8988T (cell line): ENCODE data around the gene FAS.

Experiments used
- DNase-seq: peaks from one replicate; pipeline ENCODE4 v3.0.0; 2011

FAS gene

GRCh38 chr10:88974012-88974411 is 16.6 kb upstream of the FAS start:
- DNase-seq, result no peak

- no peak for DNase-seq
Observed at GRCh38 chr10:88974446-88975376, 15.9 kb upstream of the FAS start.

- DNase-seq, result no peak
Observed at GRCh38 chr10:88975377-88975720, 15.2 kb upstream of the FAS start.

GRCh38 chr10:88978463-88978862 is 12.1 kb upstream of the FAS start:
- DNase-seq, result no peak

- no peak for DNase-seq
Observed at GRCh38 chr10:88979153-88979562, 11.4 kb upstream of the FAS start.

- no peak for DNase-seq
Observed at GRCh38 chr10:88979603-88980002, 11.0 kb upstream of the FAS start.

- DNase-seq, result no peak
Observed at GRCh38 chr10:88980247-88980646, 10.4 kb upstream of the FAS start.

- no peak for DNase-seq
Observed at GRCh38 chr10:88980800-88981199, 9.8 kb upstream of the FAS start.

GRCh38 chr10:88981435-88981834 is 9.2 kb upstream of the FAS start:
- DNase-seq, result no peak

GRCh38 chr10:88982366-88982765 is 8.2 kb upstream of the FAS start:
- DNase-seq, result no peak

GRCh38 chr10:88983206-88983605 is 7.4 kb upstream of the FAS start:
- DNase-seq, result no peak

GRCh38 chr10:88983939-88984338 is 6.7 kb upstream of the FAS start:
- DNase-seq, result no peak

- no peak for DNase-seq
Observed at GRCh38 chr10:88984525-88984924, 6.1 kb upstream of the FAS start.

GRCh38 chr10:88986549-88987242 is 3.9 kb upstream of the FAS start:
- no peak for DNase-seq

GRCh38 chr10:88987243-88987725 is 3.3 kb upstream of the FAS start:
- no peak for DNase-seq

- no peak for DNase-seq
Observed at GRCh38 chr10:88987840-88988239, 2.8 kb upstream of the FAS start.

- no peak for DNase-seq
Observed at GRCh38 chr10:88989423-88989822, 1.2 kb upstream of the FAS start.

- DNase-seq, result no peak
Observed at GRCh38 chr10:88989824-88990383, 694 bp upstream of the FAS start.

GRCh38 chr10:88991161-88991898 is 732 bp downstream of the FAS start:
- DNase-seq, result peak; percentile 42

- no peak for DNase-seq
Observed at GRCh38 chr10:88991899-88992320, 1.3 kb downstream of the FAS start.

GRCh38 chr10:88992921-88993524 is 2.4 kb downstream of the FAS start:
- DNase-seq, result no peak

- DNase-seq, result no peak
Observed at GRCh38 chr10:88994019-88994418, 3.4 kb downstream of the FAS start.
